Caco-2 (cell line): ENCODE results near the gene DIAPH3. TPM values are rescaled to one million over a fixed set of nuclear protein-coding genes. Genes with fewer than 3 reads are reported as not detected.

Experiments used
- BruUV-seq: library from RNA; stranded (reverse); fragments of 400-500 nt; replicated peaks from 2 replicates; lab custom pipeline; 2021; lab: Mats Ljungman, UMichigan
- CTCF ChIA-PET: fragments of 300-600 bp; sonication (Branson Sonifier 250); formaldehyde crosslinking; loops from one replicate; lab custom pipeline; 2022; ENCODE audit warnings: antibody characterized with exemption; lab: Charles Lee
- POLR2A ChIA-PET: fragments of 300-600 bp; sonication (Branson Sonifier 250); formaldehyde crosslinking; loops from one replicate; lab custom pipeline; 2022; ENCODE audit warnings: antibody characterized with exemption; lab: Charles Lee
- DNase-seq, 2 experiments: peaks; one replicate each; pipeline versions ENCODE4 v3.0.0 to v3.0.0-alpha.2; 2020 to 2022
- H3K27me3 ChIP-seq: replicated peaks from 2 replicates; pipeline ENCODE4 v1.6.0; 2011; ENCODE audit warnings: low read length; ENCODE audit not compliant: control insufficient read depth, insufficient read depth
- H3K36me3 ChIP-seq: 2 replicates; pipeline ENCODE4 v1.5.1; 2011; ENCODE audit warnings: low read length; ENCODE audit not compliant: control insufficient read depth, insufficient read depth
- H3K4me1 ChIP-seq: fragments of 250-450 bp; sonication (Bioruptor Pico); 2 replicates; pipeline ENCODE4 v1.5.1; 2020; ENCODE audit warnings: mild to moderate bottlenecking
- H3K4me3 ChIP-seq: 2 replicates; pipeline ENCODE4 v1.5.1; 2011; ENCODE audit warnings: low read depth, mild to moderate bottlenecking, control low read depth, low read length
- H3K9me3 ChIP-seq: fragments of 250-450 bp; sonication (Bioruptor Pico); 2 replicates; pipeline ENCODE4 v1.5.1; 2020; ENCODE audit warnings: mild to moderate bottlenecking, moderate library complexity
- H3K27ac Mint-ChIP-seq: one replicate; pipeline ENCODE4 v1.8.0; 2022; ENCODE audit warnings: mixed read lengths; ENCODE audit not compliant: unreplicated experiment
- H3K27me3 Mint-ChIP-seq: one replicate; pipeline ENCODE4 v1.8.0; 2022; ENCODE audit warnings: mixed read lengths; ENCODE audit not compliant: insufficient read depth, unreplicated experiment
- H3K36me3 Mint-ChIP-seq: one replicate; pipeline ENCODE4 v1.8.0; 2022; ENCODE audit warnings: mild to moderate bottlenecking, mixed read lengths; ENCODE audit not compliant: insufficient read depth, unreplicated experiment
- H3K4me1 Mint-ChIP-seq: one replicate; pipeline ENCODE4 v1.8.0; 2022; ENCODE audit warnings: low read depth, mixed read lengths; ENCODE audit not compliant: unreplicated experiment
- H3K4me3 Mint-ChIP-seq: one replicate; pipeline ENCODE4 v1.8.0; 2022; ENCODE audit warnings: mild to moderate bottlenecking, moderate library complexity, mixed read lengths; ENCODE audit not compliant: unreplicated experiment
- H3K9me3 Mint-ChIP-seq: one replicate; pipeline ENCODE4 v1.8.0; 2022; ENCODE audit warnings: mixed read lengths; ENCODE audit not compliant: unreplicated experiment
- intact Hi-C: fragments of 100-400 bp; cut with micrococcal nuclease; formaldehyde crosslinking; loops from one replicate; pipeline ENCODE4 v1.10.0; 2022; ENCODE audit not compliant: unreplicated experiment
- total RNA-seq: library from RNA; stranded (reverse); gene quantifications from 2 replicates; pipeline ENCODE4 v1.2.3, GENCODE V29; 2022
- TF ChIP-seq, protein P1 (sequence below), 2 experiments: fragments of 200-600 bp in 1 of 2; IDR thresholded peaks; 1 replicate in 1 of 2; 2 replicates in 1 of 2; pipeline versions ENCODE4 v1.5.1 to v1.8.0; 2011 to 2022; ENCODE audit warnings: antibody characterized with exemption in 1 of 2, control low read depth in 1 of 2, inconsistent platforms in 1 of 2, low read depth in 1 of 2, low read length in 1 of 2, mild to moderate bottlenecking in 1 of 2, moderate library complexity in 1 of 2; ENCODE audit not compliant: insufficient read depth in 1 of 2, severe bottlenecking in 1 of 2, unreplicated experiment in 1 of 2

DIAPH3 gene
- total RNA-seq, 1 experiment from 2014 or later: 60.6 TPM

DNA sequence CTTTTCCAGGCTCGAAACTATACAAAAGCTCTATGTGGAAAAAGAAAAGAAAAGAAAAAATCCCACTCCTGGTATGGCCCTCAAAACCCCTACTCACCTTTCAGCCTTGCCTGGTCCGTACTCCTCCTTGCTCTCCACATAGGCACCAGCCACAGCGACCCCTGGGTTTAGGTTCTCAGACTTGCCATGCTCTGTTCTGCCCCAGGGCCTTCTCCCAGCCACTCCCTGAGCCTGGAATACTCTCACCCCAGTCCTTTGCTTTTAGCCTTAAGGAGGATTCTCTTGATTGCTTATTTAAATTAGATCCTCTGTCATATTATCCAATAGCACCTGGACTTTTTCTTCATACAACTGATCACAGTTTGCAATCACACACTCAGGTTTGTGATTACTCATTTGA, 522.5 kb downstream of the DIAPH3 start:
- Mint-ChIP-seq H3K27me3 (no peaks in the 10 kb centered on the region), H3K36me3 (no peaks in the 10 kb centered on the region), H3K9me3 (no peaks in the 10 kb centered on the region), H3K4me3 (no peak overlapping the region), H3K4me1 (peaks cover 20% of the 10 kb centered on the region), H3K27ac (no peak overlapping the region)
- Histone ChIP-seq H3K9me3 (no peaks in the 10 kb centered on the region), H3K4me3 (no peak overlapping the region), H3K27me3 (no peaks in the 10 kb centered on the region), H3K4me1 (peaks cover 21% of the 10 kb centered on the region), H3K36me3 (no peaks in the 10 kb centered on the region)
- CTCF ChIA-PET: no interaction called here
- no TSS peak for BruUV-seq
- intact Hi-C loops: no loop called here
- TF ChIP-seq, protein P1, sequence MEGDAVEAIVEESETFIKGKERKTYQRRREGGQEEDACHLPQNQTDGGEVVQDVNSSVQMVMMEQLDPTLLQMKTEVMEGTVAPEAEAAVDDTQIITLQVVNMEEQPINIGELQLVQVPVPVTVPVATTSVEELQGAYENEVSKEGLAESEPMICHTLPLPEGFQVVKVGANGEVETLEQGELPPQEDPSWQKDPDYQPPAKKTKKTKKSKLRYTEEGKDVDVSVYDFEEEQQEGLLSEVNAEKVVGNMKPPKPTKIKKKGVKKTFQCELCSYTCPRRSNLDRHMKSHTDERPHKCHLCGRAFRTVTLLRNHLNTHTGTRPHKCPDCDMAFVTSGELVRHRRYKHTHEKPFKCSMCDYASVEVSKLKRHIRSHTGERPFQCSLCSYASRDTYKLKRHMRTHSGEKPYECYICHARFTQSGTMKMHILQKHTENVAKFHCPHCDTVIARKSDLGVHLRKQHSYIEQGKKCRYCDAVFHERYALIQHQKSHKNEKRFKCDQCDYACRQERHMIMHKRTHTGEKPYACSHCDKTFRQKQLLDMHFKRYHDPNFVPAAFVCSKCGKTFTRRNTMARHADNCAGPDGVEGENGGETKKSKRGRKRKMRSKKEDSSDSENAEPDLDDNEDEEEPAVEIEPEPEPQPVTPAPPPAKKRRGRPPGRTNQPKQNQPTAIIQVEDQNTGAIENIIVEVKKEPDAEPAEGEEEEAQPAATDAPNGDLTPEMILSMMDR (IDR thresholded peaks at IDR 0.05; ENCODE audit: insufficient read depth in 1 of 2, low read depth in 1 of 2, low read length in 1 of 2, severe bottlenecking in 1 of 2, unreplicated experiment in 1 of 2): no peak
- DNase-seq: no peak
- POLR2A ChIA-PET: no interaction called here

DNA sequence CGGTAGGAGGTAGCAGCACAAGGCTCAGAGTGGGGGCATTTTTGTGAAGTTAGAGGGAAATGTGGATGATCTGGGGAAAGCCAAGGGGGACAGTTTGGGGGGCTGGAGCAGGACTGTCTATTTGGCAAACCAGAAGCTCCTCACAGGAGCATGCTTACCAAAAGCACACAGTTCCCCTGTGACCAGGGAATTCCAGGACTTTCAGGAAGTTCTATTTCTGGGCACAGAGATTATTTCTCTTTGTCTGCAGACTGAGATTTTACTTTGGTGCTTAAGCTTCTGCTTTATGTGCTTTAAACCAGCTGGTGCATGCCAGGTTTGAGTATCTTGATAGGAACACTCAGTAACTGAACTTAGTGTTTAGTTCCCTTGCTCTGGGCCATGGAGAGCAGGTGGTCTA, 525.3 kb downstream of the DIAPH3 start:
- Mint-ChIP-seq H3K27me3 (no peaks in the 10 kb centered on the region), H3K4me1 (peaks cover 20% of the 10 kb centered on the region), H3K27ac (no peak overlapping the region), H3K9me3 (no peaks in the 10 kb centered on the region), H3K36me3 (no peaks in the 10 kb centered on the region), H3K4me3 (no peak overlapping the region)
- peaks cover 13% of the 10 kb centered on the region for H3K4me1 ChIP-seq
- ChIA-PET CTCF (no interaction called here), POLR2A (no interaction called here)
- H3K36me3 ChIP-seq: no peaks in the 10 kb centered on the region
- no peak for DNase-seq
- no TSS peak for BruUV-seq
- H3K4me3 ChIP-seq: no peak overlapping the region
- TF ChIP-seq, protein P1 (IDR thresholded peaks at IDR 0.05; ENCODE audit: insufficient read depth in 1 of 2, low read depth in 1 of 2, low read length in 1 of 2, severe bottlenecking in 1 of 2, unreplicated experiment in 1 of 2): no peak
- intact Hi-C loops: no loop called here
- H3K27me3 ChIP-seq: no peaks in the 10 kb centered on the region; the same call in 1 of the 2 replicates
- H3K9me3 ChIP-seq: no peaks in the 10 kb centered on the region

DNA sequence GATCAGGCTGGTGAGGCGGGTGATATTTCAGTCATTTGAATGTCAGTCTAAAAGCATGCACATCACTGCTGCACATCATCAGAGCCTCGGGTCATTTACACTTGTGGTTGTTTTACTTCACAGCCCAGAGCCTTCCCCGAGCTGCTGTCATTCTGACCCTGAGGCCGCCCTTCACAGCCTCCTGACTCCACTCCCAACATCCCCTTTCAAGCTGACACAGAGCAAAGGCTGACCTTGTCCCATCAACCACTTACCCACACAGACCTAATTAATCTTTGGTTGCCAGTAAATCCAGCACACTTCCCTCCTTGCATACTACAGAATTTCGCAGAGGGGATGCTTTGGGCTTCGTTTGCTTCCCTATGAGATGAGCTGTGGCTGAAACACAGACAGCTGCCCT, 528.1 kb downstream of the DIAPH3 start:
- intact Hi-C loops: no loop called here
- Histone ChIP-seq H3K27me3 (no peaks in the 10 kb centered on the region; the same call in 1 of the 2 replicates), H3K36me3 (no peaks in the 10 kb centered on the region), H3K4me1 (no peaks in the 10 kb centered on the region), H3K4me3 (no peak overlapping the region), H3K9me3 (no peaks in the 10 kb centered on the region)
- no peaks in the 10 kb centered on the region for H3K9me3 Mint-ChIP-seq
- no peak overlapping the region for H3K4me3 Mint-ChIP-seq
- CTCF ChIA-PET: no interaction called here
- H3K36me3 Mint-ChIP-seq: no peaks in the 10 kb centered on the region
- POLR2A ChIA-PET: no interaction called here
- no peak overlapping the region for H3K27ac Mint-ChIP-seq
- TF ChIP-seq, protein P1 (IDR thresholded peaks at IDR 0.05; ENCODE audit: insufficient read depth in 1 of 2, low read depth in 1 of 2, low read length in 1 of 2, severe bottlenecking in 1 of 2, unreplicated experiment in 1 of 2): no peak
- BruUV-seq: no TSS peak
- no peaks in the 10 kb centered on the region for H3K27me3 Mint-ChIP-seq
- no peak for DNase-seq
- no peaks in the 10 kb centered on the region for H3K4me1 Mint-ChIP-seq
